HCT116 (cell line): Measurements from ENCODE around the gene THSD4.

Source experiments
- CTCF ChIP-seq, 3 experiments: fragments of 200-600 bp in 1 of 3; sonication (generic) in 1 of 3; IDR thresholded peaks in 2 of 3; conservative IDR thresholded peaks in 1 of 3; 2 replicates each; pipeline ENCODE4 v1.5.1; 2012 to 2017; ENCODE audit warnings: low read depth in 2 of 3, low read length in 2 of 3, antibody characterized with exemption in 1 of 3, borderline replicate concordance in 1 of 3, control low read depth in 1 of 3, mild to moderate bottlenecking in 1 of 3, mixed read lengths in 1 of 3, mixed run types in 1 of 3, moderate library complexity in 1 of 3; ENCODE audit not compliant: insufficient read depth in 1 of 3
- EGR1 ChIP-seq: IDR thresholded peaks from 2 replicates; pipeline ENCODE4 v1.6.1; 2012; ENCODE audit warnings: low read depth
- EZH2 ChIP-seq: fragments of 200-600 bp; sonication (generic); IDR thresholded peaks from 2 replicates; pipeline ENCODE4 v1.6.1; 2017; ENCODE audit warnings: antibody characterized with exemption, mixed run types
- EZH2phosphoT487 ChIP-seq: fragments of 200-600 bp; IDR thresholded peaks from 2 replicates; pipeline ENCODE4 v1.6.1; 2018; ENCODE audit warnings: antibody characterized with exemption, borderline replicate concordance
- POLR2A ChIP-seq: IDR thresholded peaks from 2 replicates; pipeline ENCODE4 v1.7.0; 2011; ENCODE audit warnings: borderline replicate concordance; ENCODE audit not compliant: insufficient read depth, insufficient read length; ENCODE audit errors: extremely low read depth
- POLR2AphosphoS5 ChIP-seq: IDR thresholded peaks from 2 replicates; pipeline ENCODE4 v1.6.1; 2011; ENCODE audit warnings: mild to moderate bottlenecking, low read depth, low read length, moderate library complexity
- REST ChIP-seq: IDR thresholded peaks from 2 replicates; pipeline ENCODE4 v1.6.1; 2012; ENCODE audit warnings: low read depth
- SRF ChIP-seq: IDR thresholded peaks from 2 replicates; pipeline ENCODE4 v1.6.1; 2012; ENCODE audit warnings: low read depth
- ZFX ChIP-seq: fragments of 450-650 bp; IDR thresholded peaks from 2 replicates; pipeline ENCODE4 v1.6.1; 2017
- ZNF274 ChIP-seq: fragments of 200-500 bp; sonication (Bioruptor generic); IDR thresholded peaks from 2 replicates; pipeline ENCODE4 v1.6.1; 2014; ENCODE audit warnings: mild to moderate bottlenecking, low read depth, low read length, inconsistent platforms

- TF ChIP-seq CTCF (IDR thresholded peaks at IDR 0.05 in 2 of 3, conservative IDR thresholded peaks at IDR 0.05 in 1 of 3; ENCODE audit: borderline replicate concordance in 1 of 3, insufficient read depth in 1 of 3, low read depth in 2 of 3, low read length in 2 of 3) (no peak), POLR2A (no peak), POLR2AphosphoS5 (no peak), EGR1 (no peak), ZNF274 (no peak), SRF (no peak), ZFX (no peak), EZH2 (no peak), REST (no peak), EZH2phosphoT487 (no peak)
Observed at GRCh38 chr15:71628988-71629770, 513.9 kb downstream of the THSD4 start.
